8988T (cell line): ENCODE data around the gene HSD17B14.
"Not testable (repeated sequence)": the region's sequence is repeated elsewhere in the genome, so short reads cannot be mapped to it uniquely, and the experiment has no call there.

Experiments used
- DNase-seq: peaks from one replicate; pipeline ENCODE4 v3.0.0; 2011

HSD17B14 gene

GRCh38 chr19:48867123-48867745 lies 30.9 kb upstream of the HSD17B14 start:
- no peak for DNase-seq

- DNase-seq: no peak
Observed at GRCh38 chr19:48866692-48867091, 30.4 kb upstream of the HSD17B14 start.

- DNase-seq: no peak
Observed at GRCh38 chr19:48862827-48863226, 26.5 kb upstream of the HSD17B14 start.

GRCh38 chr19:48861313-48861712 lies 25.0 kb upstream of the HSD17B14 start:
- no peak for DNase-seq

- DNase-seq: no peak
Observed at GRCh38 chr19:48859711-48860572, 23.7 kb upstream of the HSD17B14 start.

GRCh38 chr19:48858984-48859710 lies 22.9 kb upstream of the HSD17B14 start:
- no peak for DNase-seq

- no peak for DNase-seq
Observed at GRCh38 chr19:48856921-48857320, 20.6 kb upstream of the HSD17B14 start.

GRCh38 chr19:48854103-48854502 lies 17.8 kb upstream of the HSD17B14 start:
- DNase-seq: no peak

- no peak for DNase-seq
Observed at GRCh38 chr19:48853483-48853882, 17.2 kb upstream of the HSD17B14 start.

- no peak for DNase-seq
Observed at GRCh38 chr19:48852292-48852691, 16.0 kb upstream of the HSD17B14 start.

- not testable (repeated sequence) for DNase-seq
Observed at GRCh38 chr19:48846659-48847058, 10.4 kb upstream of the HSD17B14 start.

- DNase-seq: no peak
Observed at GRCh38 chr19:48845384-48845783, 9.1 kb upstream of the HSD17B14 start.

GRCh38 chr19:48844472-48844871 lies 8.2 kb upstream of the HSD17B14 start:
- no peak for DNase-seq

GRCh38 chr19:48842789-48843162 lies 6.5 kb upstream of the HSD17B14 start:
- no peak for DNase-seq

- DNase-seq: no peak
Observed at GRCh38 chr19:48841571-48841970, 5.3 kb upstream of the HSD17B14 start.

- DNase-seq: no peak
Observed at GRCh38 chr19:48841047-48841446, 4.8 kb upstream of the HSD17B14 start.

GRCh38 chr19:48837687-48838086 lies 1.4 kb upstream of the HSD17B14 start:
- DNase-seq: no peak

GRCh38 chr19:48837051-48837524 lies 797 bp upstream of the HSD17B14 start:
- no peak for DNase-seq

- peak; percentile 48 for DNase-seq
Observed at GRCh38 chr19:48835734-48836088, 580 bp downstream of the HSD17B14 start.

- no peak for DNase-seq
Observed at GRCh38 chr19:48833977-48834376, 2.3 kb downstream of the HSD17B14 start.

- DNase-seq: no peak
Observed at GRCh38 chr19:48833049-48833448, 3.2 kb downstream of the HSD17B14 start.

GRCh38 chr19:48830965-48831364 lies 5.3 kb downstream of the HSD17B14 start:
- DNase-seq: no peak

GRCh38 chr19:48830088-48830487 lies 6.2 kb downstream of the HSD17B14 start:
- no peak for DNase-seq

- no peak for DNase-seq
Observed at GRCh38 chr19:48826606-48827020, 9.7 kb downstream of the HSD17B14 start.
